Left hindlimb (tissue), 1 donor: ENCODE data around the gene ACTG1.

Experiments
- DNase-seq: peaks from one replicate; pipeline ENCODE4 v3.0.0-alpha.2; 2018

Gene ACTG1

GRCh38 chr17:81544281-81544974, 31.8 kb upstream of the ACTG1 start:
- DNase-seq, result no peak

DNA sequence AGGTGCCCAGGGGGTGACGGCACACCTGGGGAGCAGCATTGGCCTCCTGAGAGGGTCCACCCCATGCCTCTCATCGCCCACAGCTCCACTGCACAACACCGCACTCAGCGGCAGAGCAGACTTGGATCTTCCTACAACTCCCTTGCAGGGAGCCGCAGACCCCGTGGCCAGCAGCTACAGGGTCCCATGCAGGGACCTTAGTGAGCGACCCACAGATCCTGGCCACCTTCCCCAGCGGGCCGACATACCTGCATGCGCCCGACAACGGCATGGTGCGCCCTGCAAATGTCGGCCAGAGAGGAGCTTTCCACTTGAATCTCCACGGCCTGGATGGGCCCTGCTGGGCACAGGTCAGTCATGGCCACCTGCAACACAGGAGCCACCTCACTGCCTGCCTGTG, 31.2 kb upstream of the ACTG1 start:
- no peak for DNase-seq

- no peak for DNase-seq
These were observed 30.7 kb upstream of the ACTG1 start for GRCh38 chr17:81543339-81543675.

DNA sequence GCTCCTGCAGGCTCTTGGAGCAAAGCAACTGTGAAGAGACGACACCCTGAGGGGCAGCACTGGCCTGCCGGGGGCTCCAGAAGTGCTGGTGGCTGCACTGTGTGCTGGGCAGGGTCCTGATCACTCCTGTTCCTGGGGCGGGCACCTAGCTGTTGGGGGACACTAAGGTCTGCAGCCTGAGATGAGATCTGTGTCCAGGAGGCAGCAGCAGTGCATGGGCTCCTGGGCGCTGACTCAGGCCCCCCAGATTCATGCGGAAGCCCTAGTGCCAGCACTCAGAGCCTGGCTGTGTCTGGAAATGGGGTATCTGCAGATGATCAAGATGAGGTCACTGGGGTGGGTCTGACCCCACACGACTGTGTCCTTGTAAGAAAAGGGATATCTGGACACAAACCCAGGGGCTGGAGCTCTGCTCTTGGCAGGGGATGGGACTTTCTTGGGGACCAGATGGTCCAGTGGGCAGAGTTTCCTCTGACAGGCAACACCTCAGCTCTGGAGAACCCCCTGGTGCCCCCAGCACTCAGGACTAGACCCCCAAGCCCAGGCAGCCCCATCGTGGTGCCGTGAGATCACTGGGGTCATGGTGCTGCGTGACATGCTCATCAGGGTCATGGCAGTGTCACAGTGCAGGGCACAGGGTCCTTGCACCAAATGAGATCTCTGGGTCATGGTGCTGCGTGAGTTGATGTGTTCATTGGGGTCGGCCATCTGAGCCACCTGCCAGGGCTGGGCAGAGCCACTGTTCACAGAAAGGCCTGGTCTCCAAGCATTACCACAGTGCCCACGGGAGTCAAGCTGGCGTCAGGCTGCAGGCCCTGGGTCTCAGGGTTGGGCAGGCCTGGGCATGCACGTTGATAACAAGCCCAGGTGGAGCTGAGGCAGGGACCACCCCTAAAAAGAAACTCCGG, 30.1 kb upstream of the ACTG1 start:
- DNase-seq, result no peak

GRCh38 chr17:81541123-81541522, 28.5 kb upstream of the ACTG1 start:
- no peak for DNase-seq

- DNase-seq, result no peak
These were observed 28.1 kb upstream of the ACTG1 start for GRCh38 chr17:81540676-81541027.

DNA sequence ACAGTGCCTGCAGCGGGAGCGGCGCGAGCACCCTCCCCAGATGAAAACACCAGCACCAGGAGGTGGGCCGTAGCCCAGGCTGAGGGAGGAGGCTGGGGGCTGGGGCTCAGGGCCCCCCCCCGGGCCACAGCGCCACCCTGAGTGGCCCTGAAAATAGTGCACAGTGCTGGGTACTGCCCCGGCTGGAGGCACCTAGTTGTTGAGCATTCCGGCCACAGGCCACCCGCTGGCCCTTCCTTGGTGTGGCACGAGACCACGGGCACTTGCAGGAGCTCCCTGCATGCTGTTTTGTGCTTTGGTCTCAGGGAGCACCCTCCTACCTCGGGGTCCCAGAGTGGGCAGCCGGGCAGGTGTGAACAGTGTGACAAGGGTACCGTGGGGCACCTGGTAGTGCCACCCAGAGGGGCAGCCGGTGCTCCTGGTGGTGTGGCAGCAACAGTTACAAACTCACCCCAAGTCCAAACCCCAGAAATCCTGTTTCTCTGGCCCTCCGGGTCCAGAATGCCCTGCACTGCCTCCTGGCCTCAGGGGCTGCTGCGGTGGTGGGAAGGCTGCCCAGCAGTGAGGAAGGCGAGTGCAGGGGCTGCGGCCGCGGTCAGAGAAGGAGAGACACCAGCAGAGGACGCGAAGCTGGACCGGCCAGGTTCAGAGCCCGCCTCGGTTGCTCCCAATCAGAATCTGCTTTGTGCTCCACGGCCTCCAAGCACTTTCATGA, 27.5 kb upstream of the ACTG1 start:
- no peak for DNase-seq

- DNase-seq, result no peak
These were observed 26.9 kb upstream of the ACTG1 start for GRCh38 chr17:81539571-81539900.

- DNase-seq, result no peak
These were observed 26.3 kb upstream of the ACTG1 start for GRCh38 chr17:81538651-81539570.

DNA sequence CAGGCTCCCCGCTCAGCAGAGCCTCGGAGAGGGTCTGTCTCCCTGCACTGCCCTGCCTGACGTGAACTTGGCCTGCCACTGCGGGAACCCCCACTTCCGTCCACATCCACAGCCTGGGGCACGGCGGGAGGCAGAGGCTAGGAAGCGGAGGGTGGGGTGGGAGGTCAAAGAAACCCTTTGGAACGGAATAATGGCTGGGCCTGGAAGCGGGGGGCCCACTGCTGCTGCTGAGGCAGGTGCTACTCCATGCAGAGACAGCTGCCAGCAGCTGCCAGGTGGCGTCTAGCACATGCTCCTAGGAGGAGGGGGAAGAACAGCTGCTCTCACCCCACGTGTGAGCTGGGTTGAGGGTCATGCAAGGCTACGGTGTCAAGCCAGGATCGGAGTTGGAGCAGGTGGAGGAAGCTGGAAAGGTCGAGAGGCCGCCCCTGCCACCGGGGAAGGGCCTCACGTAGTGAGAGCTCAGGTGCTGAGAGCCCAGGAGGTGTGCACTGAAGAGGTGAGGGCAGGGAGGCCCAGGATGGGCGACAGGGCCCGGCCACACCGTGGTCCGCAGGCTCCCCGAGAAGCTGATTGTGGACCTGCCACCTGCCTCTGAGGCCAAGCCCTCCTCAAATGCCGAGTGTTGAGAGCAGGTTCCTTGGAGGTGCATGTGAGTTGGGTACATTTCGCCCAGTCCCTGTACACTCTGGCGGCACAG, 25.4 kb upstream of the ACTG1 start:
- no peak for DNase-seq

DNA sequence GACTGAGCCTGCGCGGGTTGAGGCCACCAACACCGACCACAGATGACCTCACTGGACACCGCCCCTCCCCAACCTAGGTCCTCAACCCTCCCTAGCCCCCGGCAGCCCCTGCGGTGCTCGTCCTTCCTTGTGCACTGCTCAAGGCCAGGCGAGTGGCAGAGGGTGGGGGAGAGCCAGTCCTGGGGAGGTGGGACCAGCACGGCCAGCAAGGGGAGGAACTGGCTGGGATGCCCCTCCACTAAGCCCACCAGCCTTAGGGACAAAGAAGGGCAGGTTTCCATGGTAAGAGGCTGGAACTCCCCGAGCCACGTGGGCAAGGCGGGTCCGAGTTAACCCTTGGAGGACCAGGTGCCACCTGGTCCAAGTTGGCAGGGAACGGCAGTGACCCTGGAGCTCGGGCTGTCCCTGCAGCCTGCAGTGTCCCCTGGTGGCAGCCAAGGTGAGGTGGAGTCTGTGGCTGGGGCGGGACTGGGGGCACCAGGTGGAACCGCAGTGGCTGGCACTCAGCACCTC, 24.8 kb upstream of the ACTG1 start:
- DNase-seq, result no peak

GRCh38 chr17:81536299-81537290, 24.0 kb upstream of the ACTG1 start:
- no peak for DNase-seq

DNA sequence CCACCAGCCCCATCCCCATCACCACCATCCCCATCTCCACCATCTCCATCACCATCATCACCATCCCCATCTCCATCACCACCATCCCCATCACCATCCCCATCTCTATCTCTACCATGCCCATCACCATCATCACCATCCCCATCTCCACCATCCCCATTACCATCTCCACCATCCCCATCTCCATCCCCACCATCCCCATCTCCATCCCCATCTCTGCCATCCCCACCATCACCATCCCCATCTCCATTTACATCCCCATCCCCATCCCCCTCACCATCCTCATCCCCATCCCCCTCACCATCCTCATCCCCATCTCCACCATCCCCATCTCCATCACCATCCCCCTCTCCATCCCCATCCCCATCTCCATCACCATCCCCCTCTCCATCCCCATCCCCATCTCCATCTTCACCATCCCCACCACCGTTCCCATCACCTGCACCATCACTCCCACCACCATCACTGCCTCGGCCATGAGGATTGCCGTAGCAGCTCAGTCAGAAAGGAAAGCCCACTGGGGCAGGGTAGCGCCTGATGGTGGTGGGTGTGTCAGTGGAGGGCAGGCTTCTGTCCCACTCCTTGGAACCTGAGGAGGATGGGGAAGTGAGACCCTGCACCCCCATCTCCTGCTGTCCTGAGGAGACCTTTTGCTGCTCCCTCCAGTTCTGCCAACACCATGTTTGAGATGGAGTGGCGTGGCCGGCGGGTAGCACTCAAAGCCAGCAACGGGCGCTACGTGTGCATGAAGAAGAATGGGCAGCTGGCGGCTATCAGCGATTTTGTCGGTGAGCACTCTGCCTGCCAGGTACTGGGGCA, 23.1 kb upstream of the ACTG1 start:
- DNase-seq, result no peak

- DNase-seq, result no peak
These were observed 22.4 kb upstream of the ACTG1 start for GRCh38 chr17:81535007-81535328.

- DNase-seq, result peak; percentile 50
These were observed 21.8 kb upstream of the ACTG1 start for GRCh38 chr17:81534157-81535006.

- no peak for DNase-seq
These were observed 20.9 kb upstream of the ACTG1 start for GRCh38 chr17:81533339-81534141.

GRCh38 chr17:81532490-81533287, 20.1 kb upstream of the ACTG1 start:
- no peak for DNase-seq
